NCI-H345 treated with DMSO at 0.1 percent for 48 hours (cell line): ENCODE results near the gene PIGO.

Experiments
- DNase-seq: peaks from one replicate; lab custom pipeline; 2025; ENCODE audit not compliant: unreplicated experiment; lab: John Stamatoyannopoulos, UW

Gene PIGO

DNA sequence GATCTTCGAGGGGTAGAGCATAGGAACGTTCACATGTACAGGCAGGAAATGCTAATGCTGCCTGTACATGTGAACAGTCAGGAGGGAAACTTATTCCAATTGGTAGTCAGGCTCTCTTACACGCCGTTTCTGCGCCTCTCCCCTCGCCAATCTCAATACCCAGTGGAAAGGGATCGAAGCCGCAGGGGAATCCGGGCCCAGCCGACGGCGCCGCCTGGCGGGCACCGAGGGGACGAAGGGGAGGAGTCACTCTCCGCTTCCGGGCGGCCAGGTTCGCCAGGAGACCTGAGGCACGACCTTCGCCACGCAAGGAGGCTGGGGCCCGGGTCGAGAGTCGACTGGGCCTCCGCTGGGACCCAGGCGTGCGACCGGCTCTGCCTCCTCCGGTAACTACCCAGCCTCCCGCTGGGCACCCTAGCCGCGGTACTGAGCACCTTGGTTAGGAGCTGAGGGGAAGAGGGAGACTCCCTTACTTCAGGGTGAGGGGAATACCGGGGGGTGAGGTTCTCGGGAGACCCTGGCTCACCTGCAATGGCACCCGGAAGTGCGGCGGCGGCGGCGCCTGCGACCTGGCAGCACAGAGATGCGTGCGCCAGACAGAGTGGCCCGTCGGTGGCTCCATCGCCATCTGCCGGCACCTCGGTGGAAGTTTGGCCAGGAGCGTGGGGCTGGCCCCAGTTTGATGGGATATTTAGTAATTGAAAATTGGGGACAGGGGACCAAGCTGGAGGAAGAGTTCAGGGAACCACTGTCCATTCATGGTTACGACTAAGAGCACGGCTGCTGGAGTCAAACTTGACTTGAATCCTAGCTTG is at the start of gene PIGO:
Gene PIGO, minus strand, starts transcription at position 557 of the 815 bp plus-strand sequence. CDS start 1,026 bp downstream, outside the sequence.
- DNase-seq = peak; percentile 79

DNA sequence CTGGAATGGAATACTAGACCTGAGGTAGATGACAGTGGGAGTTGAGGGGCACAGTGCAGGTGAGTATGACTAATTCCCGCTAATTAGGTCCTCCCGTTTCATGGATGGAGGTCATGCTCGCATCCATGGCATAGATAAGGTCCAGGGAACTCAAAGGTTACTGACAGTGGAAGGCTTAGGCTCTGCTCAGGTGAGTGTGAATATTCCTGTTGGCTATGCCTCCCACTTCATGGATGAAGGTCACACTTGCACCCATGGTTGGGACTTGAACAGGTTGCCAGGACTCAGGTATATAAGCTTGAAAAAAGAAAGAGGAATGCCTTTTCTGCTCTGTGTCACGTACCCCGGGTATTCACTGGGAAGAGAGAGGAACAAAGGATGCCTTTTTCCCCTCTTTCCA is 45.6 kb upstream of the PIGO start:
- no peak for DNase-seq

DNA sequence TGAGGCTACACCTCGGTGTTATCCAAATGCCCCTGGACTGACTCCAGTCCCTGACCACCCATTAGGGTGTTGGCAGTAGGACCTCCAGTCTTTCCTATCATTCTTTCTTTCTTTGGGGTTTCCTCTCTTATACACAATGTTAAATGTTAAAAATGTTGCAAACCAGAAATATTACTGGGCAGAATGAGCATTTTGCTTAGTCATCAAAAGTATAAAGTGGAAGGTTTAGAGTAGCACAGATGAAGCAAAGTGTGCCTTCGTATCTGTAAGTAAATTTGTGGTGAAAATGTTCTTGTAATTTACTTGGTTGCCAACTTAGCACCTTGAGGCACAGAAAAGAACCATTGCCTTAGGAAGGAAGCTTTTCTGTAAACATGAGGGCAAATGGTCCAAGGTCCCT is 43.7 kb upstream of the PIGO start:
- DNase-seq = no peak

DNA sequence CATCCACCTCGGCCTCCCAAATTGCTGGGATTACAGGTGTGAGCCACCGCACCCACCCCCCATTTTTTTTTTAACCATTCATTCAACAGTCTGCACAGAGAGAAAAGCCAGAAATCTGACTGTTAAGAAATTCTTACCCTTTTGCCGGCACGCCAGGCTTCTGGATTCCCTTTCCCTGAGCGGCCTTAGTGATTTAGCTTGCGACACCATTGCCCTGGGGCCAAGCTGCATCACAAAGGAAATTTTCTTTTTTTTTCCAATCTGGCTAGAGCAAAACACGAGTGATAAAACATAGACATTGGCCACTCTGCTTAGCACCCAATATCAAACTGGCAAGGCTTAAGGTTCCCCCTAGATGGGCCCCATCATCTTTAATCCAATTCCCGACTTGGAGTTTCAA is 40.5 kb upstream of the PIGO start:
- DNase-seq = no peak

DNA sequence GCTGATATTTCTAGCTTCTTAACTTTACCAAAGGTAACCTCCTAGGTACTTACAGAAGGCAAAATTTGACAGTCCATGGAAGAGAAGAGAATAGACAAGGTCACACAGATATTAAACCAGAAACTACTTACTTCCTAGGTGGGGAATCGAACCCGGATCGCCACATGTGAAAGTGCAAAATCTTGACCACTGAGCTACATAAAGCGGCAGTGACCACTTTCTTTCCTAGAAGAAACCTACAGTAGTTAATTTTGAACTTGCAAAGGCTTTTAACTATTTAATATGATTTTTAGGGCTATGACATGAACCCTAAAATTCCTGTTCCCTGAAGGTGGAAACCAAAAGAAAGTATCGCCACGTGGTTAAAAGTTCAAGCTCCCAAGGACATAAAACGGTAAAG is 39.6 kb upstream of the PIGO start:
- DNase-seq = no peak

DNA sequence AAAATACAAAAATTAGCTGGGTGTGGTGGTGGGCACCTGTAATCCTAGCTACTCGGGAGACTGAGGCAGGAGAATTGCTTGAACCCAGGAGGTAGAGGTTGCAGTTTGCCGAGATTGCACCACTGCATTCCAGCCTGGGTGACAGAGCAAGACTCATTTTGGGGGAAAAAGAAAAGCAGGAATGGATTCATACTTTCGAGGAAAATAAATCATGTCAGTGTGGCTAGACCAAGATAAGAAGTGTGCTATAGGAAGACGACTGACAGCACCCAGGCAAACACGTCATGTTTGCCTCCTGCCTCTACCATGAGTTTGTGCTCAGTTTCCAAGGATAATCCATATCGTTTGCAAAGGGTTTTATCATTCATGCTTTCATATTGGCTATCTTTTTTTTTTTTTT is 38.5 kb upstream of the PIGO start:
- no peak for DNase-seq

DNA sequence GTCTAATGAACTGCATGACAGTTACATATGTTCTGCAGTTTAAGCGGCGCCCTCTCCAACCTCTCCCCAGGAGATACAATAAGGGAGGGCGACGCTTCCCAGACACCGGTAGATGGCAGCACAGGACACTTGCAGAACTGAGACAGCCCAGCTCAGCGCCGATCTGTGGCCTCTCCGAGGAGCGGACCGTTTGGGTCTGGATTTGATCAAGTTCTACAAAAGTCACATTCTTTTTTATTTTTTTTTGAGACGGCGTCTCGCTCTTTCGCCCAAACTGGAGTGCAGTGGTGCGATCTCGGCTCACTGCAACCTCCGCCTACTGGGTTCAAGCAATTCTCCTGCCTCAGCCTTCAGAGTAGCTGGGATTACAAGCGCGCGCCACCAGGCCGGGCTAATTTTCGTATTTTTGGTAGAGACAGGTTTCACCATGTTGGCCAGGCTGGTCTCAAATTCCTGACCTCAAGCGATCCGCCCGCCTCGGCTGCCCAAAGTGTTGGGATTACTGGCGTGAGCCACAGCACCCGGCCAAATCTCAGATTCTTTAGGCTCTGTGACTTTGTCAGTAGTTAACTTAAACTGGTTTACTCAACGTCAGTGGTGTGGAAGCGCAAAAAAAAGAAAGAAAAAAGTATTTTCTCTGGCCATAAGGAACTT is 20.6 kb upstream of the PIGO start:
- DNase-seq = peak; percentile 78

DNA sequence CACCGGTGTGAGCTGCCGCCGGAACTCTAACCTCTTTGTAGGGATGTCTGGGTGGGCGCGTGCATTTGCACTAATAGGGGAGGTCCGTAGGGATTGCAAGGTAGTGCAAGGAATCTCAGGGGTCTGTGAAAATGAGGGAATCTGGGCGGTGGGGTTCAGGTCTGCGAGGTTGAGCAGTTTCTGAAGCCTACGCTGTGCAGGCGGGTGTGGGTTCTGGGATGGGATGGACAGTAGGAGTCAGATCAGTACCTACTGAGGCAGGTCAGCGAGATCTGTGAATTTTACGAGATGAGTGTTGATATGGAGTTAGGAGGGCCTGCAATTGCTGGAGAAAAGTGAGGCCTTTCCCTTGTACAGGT is 20.1 kb upstream of the PIGO start:
- no peak for DNase-seq

DNA sequence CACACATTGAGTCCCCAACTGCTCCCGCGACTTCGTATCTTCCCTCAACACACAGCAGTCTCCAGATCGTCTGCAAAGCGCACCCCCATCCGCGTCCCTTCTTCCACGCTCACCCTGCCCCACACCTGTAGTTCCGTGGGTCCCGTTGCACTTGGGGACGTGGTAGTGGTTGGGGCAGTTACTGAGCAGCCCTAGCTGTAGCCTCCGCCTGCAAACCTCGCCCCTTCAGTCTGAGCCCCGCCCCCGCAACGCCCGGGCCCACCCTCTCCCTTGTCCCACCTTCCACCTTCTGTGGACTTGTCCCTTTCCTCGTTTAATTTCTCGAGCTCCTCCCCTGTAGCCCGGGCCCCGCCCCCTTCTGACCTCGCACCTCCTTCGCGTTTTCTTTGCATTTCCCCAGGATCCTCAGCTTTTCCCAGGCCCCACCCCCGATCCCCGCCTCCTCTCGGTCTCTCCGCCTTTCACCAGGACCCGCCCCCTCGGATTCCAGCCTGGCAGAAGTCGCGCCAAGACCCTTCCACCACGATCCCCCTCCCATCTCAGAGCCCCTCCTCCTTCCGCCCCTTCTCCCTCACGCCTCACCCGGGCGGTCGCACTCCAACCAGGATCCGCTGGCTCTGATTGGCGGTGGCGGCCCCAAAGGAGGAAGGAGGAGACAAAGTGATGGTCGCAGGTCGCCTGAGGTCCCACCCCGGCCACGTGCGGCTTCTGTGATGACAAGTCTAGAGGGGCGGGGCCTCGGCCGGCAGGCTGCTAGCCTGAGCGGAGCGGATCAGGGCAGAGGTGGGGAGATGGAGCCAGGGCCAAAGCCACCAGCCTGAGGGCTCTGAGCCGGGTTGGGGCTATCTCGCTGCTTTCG is 19.5 kb upstream of the PIGO start, which contains the start of gene ATOSB:
Gene ATOSB, minus strand, starts transcription at position 183 of the 859 bp plus-strand sequence. CDS start 7,588 bp downstream, outside the sequence.
- peak; percentile 92 for DNase-seq

DNA sequence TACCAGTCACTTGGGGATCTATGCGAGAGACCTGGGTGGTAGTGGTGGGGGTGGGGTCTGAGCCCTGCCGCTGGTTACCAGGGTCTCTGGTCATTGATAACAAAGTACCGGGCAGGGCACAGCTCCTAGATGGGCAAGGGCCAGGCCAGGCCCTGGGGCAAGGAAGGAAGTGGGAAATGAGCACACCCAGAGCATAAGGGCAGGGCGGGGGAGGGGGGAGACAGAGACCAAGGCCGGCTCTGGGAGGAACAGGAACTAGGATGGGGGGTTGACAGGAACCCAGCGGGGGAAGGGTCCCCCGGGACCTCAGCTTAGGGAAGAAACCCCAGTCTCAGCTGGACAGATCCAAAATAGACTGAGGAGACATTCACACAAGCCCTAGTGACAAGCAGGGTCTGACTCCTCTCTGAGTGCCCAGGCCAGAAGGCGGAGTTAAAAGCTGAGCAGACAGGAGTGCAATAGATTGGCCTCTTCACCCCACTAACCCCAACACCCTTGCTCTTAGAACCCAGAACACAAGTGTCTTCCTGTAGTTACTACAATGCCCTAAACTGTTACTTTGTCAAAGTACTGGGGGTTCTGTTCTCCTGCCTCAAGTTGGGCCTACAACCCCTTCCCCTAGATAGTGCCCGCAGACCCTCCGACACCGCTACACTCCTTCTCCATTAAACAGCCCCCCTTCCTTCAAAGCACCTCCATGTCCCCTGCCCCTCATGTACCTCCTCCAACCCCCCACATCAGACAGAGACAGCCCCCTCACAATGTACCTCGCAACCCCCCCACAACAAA is 18.6 kb upstream of the PIGO start:
- no peak for DNase-seq

DNA sequence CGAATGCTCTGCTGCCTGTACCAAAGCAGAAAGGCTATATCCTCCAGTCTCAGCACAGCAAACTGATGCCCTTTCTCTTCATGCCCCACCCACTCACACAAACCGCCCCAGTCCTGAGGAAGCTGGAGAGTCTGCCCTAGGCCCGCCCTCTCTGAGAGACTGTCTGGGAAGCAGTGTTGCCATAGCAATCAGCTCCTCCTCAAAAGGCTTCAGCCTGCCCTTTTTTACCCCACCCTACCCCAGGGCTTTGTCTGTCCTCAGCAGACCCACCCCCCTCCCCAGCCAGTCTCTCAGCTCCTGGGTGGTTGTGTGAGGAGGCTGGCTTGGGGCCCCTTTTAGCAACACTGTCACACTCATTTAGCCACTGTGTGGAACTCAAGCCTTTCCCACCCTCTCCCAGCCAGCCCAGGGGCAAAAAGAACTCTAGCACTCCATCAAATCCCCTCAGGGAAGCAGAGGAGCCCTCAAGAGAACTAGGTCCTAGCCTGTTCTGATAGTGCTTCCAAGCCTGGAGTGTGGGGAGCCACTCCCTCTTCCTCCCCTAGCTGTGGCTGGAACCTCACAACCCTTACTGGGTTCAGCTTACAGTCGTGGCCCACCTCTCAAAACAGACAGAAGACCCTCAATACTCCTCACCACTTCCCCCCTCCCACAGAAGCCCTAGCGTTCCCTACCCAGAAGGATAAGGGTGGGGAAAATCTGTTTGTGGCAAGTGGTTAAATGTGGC is 17.9 kb upstream of the PIGO start:
- peak; percentile 21 for DNase-seq

DNA sequence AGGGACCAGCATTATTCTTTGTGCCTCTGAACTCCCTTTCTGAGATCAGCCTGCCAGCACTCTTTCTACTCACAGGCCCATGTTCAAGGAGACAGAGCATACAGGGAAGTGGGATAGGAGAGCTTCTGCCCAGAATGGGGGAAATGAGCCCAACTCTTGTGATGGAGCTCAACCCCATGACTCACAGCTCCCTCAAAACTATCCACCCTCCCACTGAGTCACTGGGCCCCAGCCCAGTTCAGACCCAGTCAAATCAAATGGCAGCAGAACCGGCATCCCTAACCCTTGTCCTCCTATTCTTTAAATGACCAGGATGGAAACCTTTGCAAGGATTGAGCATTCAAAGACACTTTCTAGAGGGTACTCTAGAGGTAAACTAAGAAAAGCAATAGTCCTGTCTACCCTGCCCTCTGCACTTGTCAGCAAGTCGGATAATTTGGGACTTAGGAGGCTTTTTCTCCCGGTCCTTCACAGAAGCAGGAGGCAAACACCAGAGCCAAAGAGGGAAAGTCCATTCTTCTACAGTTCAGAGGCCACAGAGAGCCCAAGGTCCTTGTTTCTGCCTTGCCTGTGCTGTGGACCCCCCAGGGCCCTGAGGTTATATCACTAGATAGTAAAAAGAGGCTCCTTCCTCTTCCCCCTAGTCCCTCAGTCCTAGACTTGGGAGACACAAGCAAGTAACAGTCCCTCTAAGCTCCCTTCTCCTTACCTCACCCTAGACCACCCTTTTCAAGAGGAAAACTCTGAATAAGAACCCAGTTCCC is 16.0 kb upstream of the PIGO start:
- DNase-seq = no peak

DNA sequence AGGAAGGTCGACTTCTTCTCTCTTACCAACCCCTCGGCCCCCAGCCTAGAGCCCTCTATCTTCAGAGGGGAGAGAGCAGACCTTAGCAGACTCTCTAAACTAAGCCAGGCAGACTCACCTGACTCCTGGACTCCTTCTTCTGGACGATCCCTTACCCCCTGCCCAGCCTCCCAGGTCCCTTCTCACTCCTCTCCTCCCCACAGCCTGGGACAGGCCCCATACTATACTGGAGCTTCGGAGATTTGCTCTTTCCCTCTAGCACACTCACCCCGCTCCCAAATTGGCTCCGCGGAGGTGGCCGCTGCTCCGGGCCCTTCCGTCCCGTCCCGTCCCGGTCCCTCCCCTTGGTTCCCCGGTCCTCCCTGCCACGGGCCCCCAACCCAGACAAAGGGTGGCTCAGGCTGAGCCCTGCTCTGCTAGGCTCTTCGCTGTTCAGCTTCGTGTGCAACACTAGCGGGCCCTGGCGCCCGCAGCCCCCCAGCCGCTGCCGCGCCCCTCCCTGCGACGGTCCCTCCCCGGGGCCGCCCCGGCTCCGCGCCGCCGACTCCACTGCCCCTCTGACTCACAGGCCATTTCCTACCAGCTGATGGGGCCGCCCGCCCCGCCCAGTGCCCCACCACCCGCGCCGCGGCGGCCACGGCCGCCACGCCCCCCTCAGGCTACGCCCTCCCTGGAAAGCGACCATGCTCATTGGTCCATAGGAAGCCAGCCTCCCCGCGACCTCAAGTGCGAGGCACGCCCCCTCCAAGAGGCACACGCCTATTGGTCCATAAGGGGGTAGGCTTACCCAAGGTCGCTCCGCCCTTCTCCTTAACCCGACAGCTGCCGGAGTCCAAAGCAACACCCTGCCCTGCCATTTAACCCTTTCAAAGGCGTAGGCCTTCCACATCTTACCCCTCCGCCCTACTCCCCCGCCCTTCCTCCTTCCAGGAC is 14.9 kb upstream of the PIGO start:
- peak; percentile 94 for DNase-seq

DNA sequence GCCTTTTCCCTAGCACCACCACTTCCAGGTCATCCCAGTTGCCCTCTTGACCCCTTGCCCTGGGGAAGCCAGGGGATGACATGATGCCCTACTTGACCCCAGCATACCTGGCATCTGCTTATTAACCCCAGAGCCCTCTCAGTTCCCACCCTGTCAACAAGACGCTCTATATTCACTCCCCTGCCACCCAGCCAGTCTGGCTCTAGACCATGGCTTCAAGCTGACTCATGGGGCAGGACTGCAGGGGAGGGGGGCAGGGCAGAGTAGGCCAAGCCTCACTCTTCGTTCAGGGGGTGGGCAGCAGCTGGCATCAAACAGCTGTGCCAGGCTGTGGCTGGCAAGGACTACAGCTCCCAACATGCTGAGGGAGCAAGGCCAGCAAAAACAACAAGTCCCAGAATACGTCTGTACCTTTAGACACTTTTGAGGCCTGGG is 14.0 kb upstream of the PIGO start:
- no peak for DNase-seq

DNA sequence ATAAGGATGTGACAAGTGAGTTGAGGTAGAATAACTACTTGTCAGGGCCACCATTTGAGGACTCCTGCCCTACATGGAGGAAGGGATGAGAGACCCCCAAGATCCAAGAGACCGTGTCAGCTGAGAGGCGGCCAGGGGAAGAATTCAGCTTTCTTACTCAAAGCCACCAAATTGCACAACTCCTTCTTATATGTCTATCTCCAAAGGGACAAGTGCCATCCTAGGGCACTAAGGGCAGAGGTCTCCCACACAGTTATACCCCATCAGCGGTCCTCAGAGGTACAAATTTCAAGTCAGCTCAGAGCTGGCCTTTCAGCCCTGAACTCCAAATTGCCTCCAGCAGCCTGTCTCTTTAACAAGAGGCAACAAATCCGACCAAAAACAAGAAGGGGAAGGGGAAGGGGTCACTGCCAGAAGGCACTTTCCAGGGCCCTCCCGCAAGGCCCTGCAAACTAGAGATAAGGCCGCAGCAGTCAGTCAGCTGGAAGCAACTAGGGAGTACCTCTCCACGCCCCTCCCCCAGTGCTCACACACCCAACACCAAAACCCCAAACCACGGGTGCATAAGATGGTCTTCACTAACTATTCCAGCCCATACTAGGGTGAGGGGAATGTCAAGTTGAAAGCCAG is 12.7 kb upstream of the PIGO start:
- DNase-seq = no peak

DNA sequence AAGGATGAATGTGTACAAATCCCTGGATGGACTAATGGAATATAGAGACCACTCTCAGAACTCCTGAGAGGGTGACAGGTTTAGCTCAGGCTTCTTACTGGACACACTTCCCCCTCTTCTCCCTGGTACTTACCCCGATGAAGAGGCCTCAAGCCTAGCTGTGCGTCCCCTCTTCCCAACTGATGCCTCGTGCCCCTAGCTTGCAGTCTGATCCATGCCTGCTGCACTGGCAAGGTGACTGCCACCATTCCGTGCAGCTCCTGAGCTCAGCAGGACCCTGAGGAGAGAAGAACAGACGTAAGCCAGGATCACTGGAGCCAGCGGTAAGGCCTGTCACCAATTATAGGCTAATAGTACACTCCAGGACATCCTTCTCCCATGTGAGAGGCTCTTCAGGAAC is 12.1 kb upstream of the PIGO start:
- DNase-seq = no peak

DNA sequence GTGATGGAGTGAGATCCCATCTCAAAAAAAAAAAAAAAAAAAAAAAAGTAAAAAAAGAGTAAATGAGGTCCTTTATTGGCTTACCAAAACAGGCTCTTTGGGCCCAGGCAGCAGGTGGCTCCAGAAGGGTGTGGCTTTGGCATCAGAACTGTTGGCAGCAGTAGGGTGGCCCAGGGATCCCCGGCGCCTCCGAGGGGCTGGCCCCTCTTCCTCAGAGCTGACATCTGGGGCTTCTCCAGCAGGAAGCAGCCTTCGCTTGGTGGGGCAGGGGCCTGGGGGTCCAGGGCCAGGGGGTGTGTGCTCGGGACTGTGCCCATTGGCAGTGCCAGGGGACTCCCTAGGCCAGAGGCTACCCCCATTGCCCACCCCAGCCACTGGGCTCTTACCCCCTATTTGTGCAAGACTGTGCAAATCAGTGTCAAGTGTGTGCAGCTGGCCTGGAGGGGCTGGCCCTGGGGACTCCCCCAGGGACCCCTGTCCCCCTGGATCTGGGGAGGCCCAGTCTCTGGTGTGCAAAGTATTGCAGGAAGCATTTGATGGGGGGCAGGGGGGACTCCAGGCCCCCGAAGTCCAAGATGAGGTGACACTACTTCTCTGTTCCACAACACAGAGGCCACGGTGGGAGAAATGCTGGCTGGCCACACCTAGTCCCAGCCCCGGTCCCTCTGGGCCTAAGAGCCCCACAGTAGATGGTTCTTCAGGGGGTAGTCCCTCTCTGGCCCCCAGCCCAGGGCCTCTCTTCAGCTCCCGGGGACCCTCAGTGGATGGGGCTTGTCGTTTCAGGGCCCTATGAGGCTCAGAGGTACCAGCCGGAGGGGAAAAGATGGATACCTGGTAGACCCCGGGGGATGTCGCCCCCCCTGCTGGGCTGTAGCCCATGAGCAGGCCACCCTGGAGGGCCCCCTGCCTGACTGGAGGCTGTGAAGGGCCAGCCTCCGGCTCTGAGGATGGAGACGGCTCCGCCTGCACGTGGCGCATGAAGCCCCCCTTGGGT is 11.2 kb upstream of the PIGO start:
- DNase-seq = no peak
